ENCODE measurements around the gene WWOX.

GRCh38 chr16:78962457-78962929 is 863.0 kb downstream of the WWOX start:
- TF ChIP-seq CTCF (IDR thresholded peaks at IDR 0.05) (no peak), EZH2 (IDR thresholded peaks at IDR 0.05; ENCODE audit: borderline replicate concordance, insufficient read depth, low read depth, low read length, poor library complexity, severe bottlenecking) (no peak)
